Testis (tissue), 3 donors: ENCODE measurements around the gene HYAL3. TPM values are rescaled to one million over a fixed set of nuclear protein-coding genes. Genes with fewer than 3 reads are reported as not detected.

ENCODE experiments used
- DNase-seq: peaks from one replicate; pipeline ENCODE4 v3.0.0-alpha.2; 2019
- H3K27ac ChIP-seq, 2 donors: fragments of 200-600 bp; sonication (generic); one replicate each; pipeline ENCODE4 v1.5.1; 2019
- H3K27me3 ChIP-seq: fragments of 200-600 bp; sonication (generic); one replicate; pipeline ENCODE4 v1.5.1; 2019
- H3K36me3 ChIP-seq: fragments of 200-600 bp; sonication (generic); one replicate; pipeline ENCODE4 v1.5.1; 2017; ENCODE audit warnings: low read depth; ENCODE audit errors: missing control alignments
- H3K4me1 ChIP-seq: fragments of 200-600 bp; sonication (generic); one replicate; pipeline ENCODE4 v1.5.1; 2019
- H3K4me3 ChIP-seq, 2 donors: fragments of 200-600 bp; sonication (generic); one replicate each; pipeline ENCODE4 v1.5.1; 2017 to 2019
- H3K9me3 ChIP-seq: fragments of 200-600 bp; sonication (generic); one replicate; pipeline ENCODE4 v1.5.1; 2017
- CTCF ChIP-seq, 3 experiments: fragments of 450-650 bp in 2 of 3; fragments of 200-600 bp in 1 of 3; sonication (generic) in 1 of 3; IDR thresholded peaks; one replicate each; pipeline ENCODE4 v1.5.1; 2016 to 2019; ENCODE audit warnings: antibody characterized with exemption in 3 of 3, mild to moderate bottlenecking in 2 of 3, moderate library complexity in 1 of 3
- POLR2A ChIP-seq: fragments of 450-650 bp; IDR thresholded peaks from one replicate; pipeline ENCODE4 v1.6.1; 2017; ENCODE audit warnings: antibody characterized with exemption, mild to moderate bottlenecking, moderate library complexity
- WGBS, 2 donors: methylation state at CpG; one replicate each; pipeline ENCODE4 v1.1.5; 2018; 5-methylcytosine and 5-hydroxymethylcytosine counted together
- intact Hi-C: fragments of 100-400 bp; cut with DNase I; formaldehyde crosslinking; loops from one replicate; pipeline ENCODE4 v1.15.1; 2023; ENCODE audit warnings: low total_unique reads
- polyA plus RNA-seq: library from polyadenylated mRNA; stranded (reverse); fragments of 350-450 nt; fragmentation: Illumina TruSeq; extraction: RNeasy Lipid Tissue Mini Kit (QIAGEN cat#74804); gene quantifications from one replicate; pipeline ENCODE4 v1.2.3, GENCODE V29; 2014; ENCODE audit warnings: low read depth, low replicate concordance; ENCODE audit not compliant: insufficient read depth
- total RNA-seq, 2 donors: library from RNA; depleted of rRNA; stranded (reverse); fragments of >200 nt; gene quantifications; one replicate each; pipeline ENCODE4 v1.2.3, GENCODE V29; 2016

Gene HYAL3
- total and polyA plus RNA-seq, 3 donors from 2014 or later, result 13.8 to 27.9 (median 25.2) TPM

- intact Hi-C loops, result no loop called here
- TF ChIP-seq POLR2A (no peak), CTCF (IDR thresholded peaks at IDR 0.05) (no peak)
- H3K27me3 ChIP-seq, result no peaks in the 10 kb centered on the region
- H3K9me3 ChIP-seq, result no peaks in the 10 kb centered on the region
- peaks cover 32% of the 10 kb centered on the region for H3K4me1 ChIP-seq
- H3K36me3 ChIP-seq, result no peaks in the 10 kb centered on the region
- no peak for DNase-seq
- H3K27ac ChIP-seq, result peak overlapping the region; percentile 22 to 78
- WGBS, 2 donors, result 24 to 44% methylated on average over 6 to 9 of the region's 9 CpGs
- peak overlapping the region; percentile 47 to 53 for H3K4me3 ChIP-seq
Measured at GRCh38 chr3:50340147-50340447, 40.9 kb upstream of the HYAL3 start.

GRCh38 chr3:50339485-50340146 lies 40.4 kb upstream of the HYAL3 start:
- Histone ChIP-seq H3K9me3 (no peaks in the 10 kb centered on the region), H3K27ac (peak overlapping the region; percentile 78 to 87), H3K4me1 (peaks cover 28% of the 10 kb centered on the region), H3K4me3 (peak overlapping the region; percentile 47 to 53), H3K27me3 (no peaks in the 10 kb centered on the region), H3K36me3 (no peaks in the 10 kb centered on the region)
- intact Hi-C loops, result no loop called here
- no peak for DNase-seq
- no peak for TF ChIP-seq CTCF (IDR thresholded peaks at IDR 0.05)
- TF ChIP-seq POLR2A, result no peak
- 73 to 74% methylated on average over 13 to 14 of the region's 14 CpGs for WGBS, 2 donors

GRCh38 chr3:50338965-50339364 lies 39.8 kb upstream of the HYAL3 start:
- H3K27ac ChIP-seq, result peak overlapping the region; percentile 87 to 97
- no peaks in the 10 kb centered on the region for H3K27me3 ChIP-seq
- H3K36me3 ChIP-seq, result no peaks in the 10 kb centered on the region
- DNase-seq, result no peak
- no peak overlapping the region for H3K4me3 ChIP-seq
- intact Hi-C loops, result no loop called here
- 35 to 36% methylated on average over 5 of the region's 5 CpGs for WGBS, 2 donors
- no peaks in the 10 kb centered on the region for H3K9me3 ChIP-seq
- peaks cover 32% of the 10 kb centered on the region for H3K4me1 ChIP-seq
- TF ChIP-seq CTCF (IDR thresholded peaks at IDR 0.05), result no peak
- no peak for TF ChIP-seq POLR2A

- Histone ChIP-seq H3K27me3 (no peaks in the 10 kb centered on the region), H3K4me3 (peak overlapping the region; percentile 74 to 91), H3K36me3 (no peaks in the 10 kb centered on the region), H3K9me3 (no peaks in the 10 kb centered on the region), H3K4me1 (peaks cover 41% of the 10 kb centered on the region), H3K27ac (peak overlapping the region; percentile 87 to 97)
- WGBS, 2 donors, result 1% methylated on average over 61 of the region's 79 CpGs; no CpG with 5 or more reads in 1 of the 2 donors
- DNase-seq, result peak; percentile 99
- peak; percentile 21 for TF ChIP-seq POLR2A
- no peak for TF ChIP-seq CTCF (IDR thresholded peaks at IDR 0.05)
- intact Hi-C loops, result no loop called here
Measured at GRCh38 chr3:50337175-50337861, 38.1 kb upstream of the HYAL3 start.
